ENCODE results near the gene IPO11.

Gene IPO11

DNA sequence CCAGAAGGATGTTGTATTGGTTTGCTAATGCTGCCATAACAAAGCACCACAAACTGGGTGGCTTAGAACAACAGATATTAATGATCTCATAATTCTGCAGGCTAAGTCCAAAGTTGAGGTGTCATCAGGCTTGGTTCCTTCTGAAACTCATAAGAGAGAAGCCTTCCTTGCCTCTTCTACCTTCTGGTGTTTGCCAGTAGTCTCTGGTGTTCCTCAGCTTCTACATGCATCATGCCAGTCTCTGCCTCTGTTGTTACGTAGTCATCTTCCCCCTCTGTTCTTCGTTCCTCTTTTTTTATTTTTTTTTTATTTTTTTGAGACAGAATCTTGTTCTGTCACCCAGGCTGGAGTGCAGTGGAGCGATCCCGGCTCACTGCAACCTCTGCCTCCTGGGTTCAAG, 227.9 kb downstream of the IPO11 start:
- no peak for ATAC-seq
- TF ChIP-seq CSDC2 (CRISPR knock-in tag; IDR thresholded peaks at IDR 0.05): no peak
- TF ChIP-seq ESRRG (CRISPR knock-in tag; IDR thresholded peaks at IDR 0.05): no peak
- TF ChIP-seq, protein P1, sequence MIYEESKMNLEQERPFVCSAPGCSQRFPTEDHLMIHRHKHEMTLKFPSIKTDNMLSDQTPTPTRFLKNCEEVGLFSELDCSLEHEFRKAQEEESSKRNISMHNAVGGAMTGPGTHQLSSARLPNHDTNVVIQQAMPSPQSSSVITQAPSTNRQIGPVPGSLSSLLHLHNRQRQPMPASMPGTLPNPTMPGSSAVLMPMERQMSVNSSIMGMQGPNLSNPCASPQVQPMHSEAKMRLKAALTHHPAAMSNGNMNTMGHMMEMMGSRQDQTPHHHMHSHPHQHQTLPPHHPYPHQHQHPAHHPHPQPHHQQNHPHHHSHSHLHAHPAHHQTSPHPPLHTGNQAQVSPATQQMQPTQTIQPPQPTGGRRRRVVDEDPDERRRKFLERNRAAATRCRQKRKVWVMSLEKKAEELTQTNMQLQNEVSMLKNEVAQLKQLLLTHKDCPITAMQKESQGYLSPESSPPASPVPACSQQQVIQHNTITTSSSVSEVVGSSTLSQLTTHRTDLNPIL (CRISPR knock-in tag; IDR thresholded peaks at IDR 0.05; ENCODE audit: low read depth): no peak
- TF ChIP-seq, protein P2, sequence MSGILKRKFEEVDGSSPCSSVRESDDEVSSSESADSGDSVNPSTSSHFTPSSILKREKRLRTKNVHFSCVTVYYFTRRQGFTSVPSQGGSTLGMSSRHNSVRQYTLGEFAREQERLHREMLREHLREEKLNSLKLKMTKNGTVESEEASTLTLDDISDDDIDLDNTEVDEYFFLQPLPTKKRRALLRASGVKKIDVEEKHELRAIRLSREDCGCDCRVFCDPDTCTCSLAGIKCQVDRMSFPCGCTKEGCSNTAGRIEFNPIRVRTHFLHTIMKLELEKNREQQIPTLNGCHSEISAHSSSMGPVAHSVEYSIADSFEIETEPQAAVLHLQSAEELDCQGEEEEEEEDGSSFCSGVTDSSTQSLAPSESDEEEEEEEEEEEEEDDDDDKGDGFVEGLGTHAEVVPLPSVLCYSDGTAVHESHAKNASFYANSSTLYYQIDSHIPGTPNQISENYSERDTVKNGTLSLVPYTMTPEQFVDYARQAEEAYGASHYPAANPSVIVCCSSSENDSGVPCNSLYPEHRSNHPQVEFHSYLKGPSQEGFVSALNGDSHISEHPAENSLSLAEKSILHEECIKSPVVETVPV (CRISPR knock-in tag; IDR thresholded peaks at IDR 0.05): no peak
- no peak for TF ChIP-seq ZNF8 (CRISPR knock-in tag; IDR thresholded peaks at IDR 0.05)
- TF ChIP-seq TOX (CRISPR knock-in tag; IDR thresholded peaks at IDR 0.05; ENCODE audit: borderline replicate concordance): no peak
- TF ChIP-seq, protein P3, sequence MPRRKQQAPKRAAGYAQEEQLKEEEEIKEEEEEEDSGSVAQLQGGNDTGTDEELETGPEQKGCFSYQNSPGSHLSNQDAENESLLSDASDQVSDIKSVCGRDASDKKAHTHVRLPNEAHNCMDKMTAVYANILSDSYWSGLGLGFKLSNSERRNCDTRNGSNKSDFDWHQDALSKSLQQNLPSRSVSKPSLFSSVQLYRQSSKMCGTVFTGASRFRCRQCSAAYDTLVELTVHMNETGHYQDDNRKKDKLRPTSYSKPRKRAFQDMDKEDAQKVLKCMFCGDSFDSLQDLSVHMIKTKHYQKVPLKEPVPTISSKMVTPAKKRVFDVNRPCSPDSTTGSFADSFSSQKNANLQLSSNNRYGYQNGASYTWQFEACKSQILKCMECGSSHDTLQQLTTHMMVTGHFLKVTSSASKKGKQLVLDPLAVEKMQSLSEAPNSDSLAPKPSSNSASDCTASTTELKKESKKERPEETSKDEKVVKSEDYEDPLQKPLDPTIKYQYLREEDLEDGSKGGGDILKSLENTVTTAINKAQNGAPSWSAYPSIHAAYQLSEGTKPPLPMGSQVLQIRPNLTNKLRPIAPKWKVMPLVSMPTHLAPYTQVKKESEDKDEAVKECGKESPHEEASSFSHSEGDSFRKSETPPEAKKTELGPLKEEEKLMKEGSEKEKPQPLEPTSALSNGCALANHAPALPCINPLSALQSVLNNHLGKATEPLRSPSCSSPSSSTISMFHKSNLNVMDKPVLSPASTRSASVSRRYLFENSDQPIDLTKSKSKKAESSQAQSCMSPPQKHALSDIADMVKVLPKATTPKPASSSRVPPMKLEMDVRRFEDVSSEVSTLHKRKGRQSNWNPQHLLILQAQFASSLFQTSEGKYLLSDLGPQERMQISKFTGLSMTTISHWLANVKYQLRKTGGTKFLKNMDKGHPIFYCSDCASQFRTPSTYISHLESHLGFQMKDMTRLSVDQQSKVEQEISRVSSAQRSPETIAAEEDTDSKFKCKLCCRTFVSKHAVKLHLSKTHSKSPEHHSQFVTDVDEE (CRISPR knock-in tag; IDR thresholded peaks at IDR 0.05): no peak
- no peak for TF ChIP-seq PPARA (CRISPR knock-in tag; IDR thresholded peaks at IDR 0.05; ENCODE audit: borderline replicate concordance)
- TF ChIP-seq, protein P4, sequence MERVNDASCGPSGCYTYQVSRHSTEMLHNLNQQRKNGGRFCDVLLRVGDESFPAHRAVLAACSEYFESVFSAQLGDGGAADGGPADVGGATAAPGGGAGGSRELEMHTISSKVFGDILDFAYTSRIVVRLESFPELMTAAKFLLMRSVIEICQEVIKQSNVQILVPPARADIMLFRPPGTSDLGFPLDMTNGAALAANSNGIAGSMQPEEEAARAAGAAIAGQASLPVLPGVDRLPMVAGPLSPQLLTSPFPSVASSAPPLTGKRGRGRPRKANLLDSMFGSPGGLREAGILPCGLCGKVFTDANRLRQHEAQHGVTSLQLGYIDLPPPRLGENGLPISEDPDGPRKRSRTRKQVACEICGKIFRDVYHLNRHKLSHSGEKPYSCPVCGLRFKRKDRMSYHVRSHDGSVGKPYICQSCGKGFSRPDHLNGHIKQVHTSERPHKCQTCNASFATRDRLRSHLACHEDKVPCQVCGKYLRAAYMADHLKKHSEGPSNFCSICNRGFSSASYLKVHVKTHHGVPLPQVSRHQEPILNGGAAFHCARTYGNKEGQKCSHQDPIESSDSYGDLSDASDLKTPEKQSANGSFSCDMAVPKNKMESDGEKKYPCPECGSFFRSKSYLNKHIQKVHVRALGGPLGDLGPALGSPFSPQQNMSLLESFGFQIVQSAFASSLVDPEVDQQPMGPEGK (CRISPR knock-in tag; IDR thresholded peaks at IDR 0.05; ENCODE audit: borderline replicate concordance): no peak
- no peak for TF ChIP-seq ZNF70 (CRISPR knock-in tag; IDR thresholded peaks at IDR 0.05)
- TF ChIP-seq GLIS3 (CRISPR knock-in tag; IDR thresholded peaks at IDR 0.05): no peak
- TF ChIP-seq RARB (CRISPR knock-in tag; IDR thresholded peaks at IDR 0.05): no peak
- no peak for TF ChIP-seq ZFP30 (CRISPR knock-in tag; IDR thresholded peaks at IDR 0.05)
- no peak for TF ChIP-seq ZC3H10 (CRISPR knock-in tag; IDR thresholded peaks at IDR 0.05)
- no peak for TF ChIP-seq BACH2 (CRISPR knock-in tag; IDR thresholded peaks at IDR 0.05; ENCODE audit: borderline replicate concordance)
- no peak for TF ChIP-seq ARNTL (CRISPR knock-in tag; IDR thresholded peaks at IDR 0.05; ENCODE audit: borderline replicate concordance, low read depth)
- no peak for TF ChIP-seq TCF4 (CRISPR knock-in tag; IDR thresholded peaks at IDR 0.05; ENCODE audit: borderline replicate concordance)

DNA sequence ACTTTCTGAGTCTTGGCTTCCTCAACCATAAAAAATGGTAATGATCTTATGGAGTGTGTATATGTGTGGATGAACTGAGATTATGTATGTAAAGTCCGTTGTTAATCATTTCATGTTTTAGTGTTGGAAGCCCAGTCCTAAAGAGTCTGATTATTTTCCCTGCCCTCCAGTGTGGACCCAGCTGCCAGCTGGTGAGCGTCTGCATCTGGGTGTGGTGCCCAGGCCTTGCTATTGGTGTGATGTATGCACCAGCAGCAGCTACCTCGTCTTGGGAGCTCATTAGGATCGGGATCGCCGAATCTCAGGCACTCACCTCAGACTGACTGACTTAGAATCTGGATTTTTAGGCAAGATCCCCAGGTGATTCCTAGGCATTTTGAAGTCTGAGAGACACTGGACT, 229.9 kb downstream of the IPO11 start:
- no peak for TF ChIP-seq ZC3H10 (CRISPR knock-in tag; IDR thresholded peaks at IDR 0.05)
- no peak for TF ChIP-seq ZNF565 (CRISPR knock-in tag; conservative IDR thresholded peaks at IDR 0.05; ENCODE audit: low read depth)
- no peak for TF ChIP-seq TCF4 (CRISPR knock-in tag; IDR thresholded peaks at IDR 0.05; ENCODE audit: borderline replicate concordance)
- no peak for TF ChIP-seq OSR1 (CRISPR knock-in tag; IDR thresholded peaks at IDR 0.05)
- TF ChIP-seq RARB (CRISPR knock-in tag; IDR thresholded peaks at IDR 0.05): no peak
- TF ChIP-seq ARNTL (CRISPR knock-in tag; IDR thresholded peaks at IDR 0.05; ENCODE audit: borderline replicate concordance, low read depth): no peak
- TF ChIP-seq, protein P1 (CRISPR knock-in tag; IDR thresholded peaks at IDR 0.05; ENCODE audit: low read depth): no peak
- TF ChIP-seq SNAI2 (CRISPR knock-in tag; IDR thresholded peaks at IDR 0.05): no peak
- TF ChIP-seq, protein P2 (CRISPR knock-in tag; IDR thresholded peaks at IDR 0.05): no peak
- TF ChIP-seq TOX (CRISPR knock-in tag; IDR thresholded peaks at IDR 0.05; ENCODE audit: borderline replicate concordance): no peak
- no peak for TF ChIP-seq PPARA (CRISPR knock-in tag; IDR thresholded peaks at IDR 0.05; ENCODE audit: borderline replicate concordance)
- TF ChIP-seq ZFP30 (CRISPR knock-in tag; IDR thresholded peaks at IDR 0.05): no peak
- TF ChIP-seq ZFP3 (CRISPR knock-in tag; IDR thresholded peaks at IDR 0.05): no peak
- no peak for TF ChIP-seq BACH2 (CRISPR knock-in tag; IDR thresholded peaks at IDR 0.05; ENCODE audit: borderline replicate concordance)
- TF ChIP-seq, protein P4 (CRISPR knock-in tag; IDR thresholded peaks at IDR 0.05; ENCODE audit: borderline replicate concordance): no peak
- TF ChIP-seq CSDC2 (CRISPR knock-in tag; IDR thresholded peaks at IDR 0.05): no peak
- no peak for TF ChIP-seq ZNF8 (CRISPR knock-in tag; IDR thresholded peaks at IDR 0.05)
- TF ChIP-seq, protein P5, sequence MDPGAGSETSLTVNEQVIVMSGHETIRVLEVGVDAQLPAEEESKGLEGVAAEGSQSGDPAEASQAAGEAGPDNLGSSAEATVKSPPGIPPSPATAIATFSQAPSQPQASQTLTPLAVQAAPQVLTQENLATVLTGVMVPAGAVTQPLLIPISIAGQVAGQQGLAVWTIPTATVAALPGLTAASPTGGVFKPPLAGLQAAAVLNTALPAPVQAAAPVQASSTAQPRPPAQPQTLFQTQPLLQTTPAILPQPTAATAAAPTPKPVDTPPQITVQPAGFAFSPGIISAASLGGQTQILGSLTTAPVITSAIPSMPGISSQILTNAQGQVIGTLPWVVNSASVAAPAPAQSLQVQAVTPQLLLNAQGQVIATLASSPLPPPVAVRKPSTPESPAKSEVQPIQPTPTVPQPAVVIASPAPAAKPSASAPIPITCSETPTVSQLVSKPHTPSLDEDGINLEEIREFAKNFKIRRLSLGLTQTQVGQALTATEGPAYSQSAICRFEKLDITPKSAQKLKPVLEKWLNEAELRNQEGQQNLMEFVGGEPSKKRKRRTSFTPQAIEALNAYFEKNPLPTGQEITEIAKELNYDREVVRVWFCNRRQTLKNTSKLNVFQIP (CRISPR knock-in tag; IDR thresholded peaks at IDR 0.05; ENCODE audit: borderline replicate concordance, low read depth): no peak
- ATAC-seq: no peak
